ENCODE results near the gene CSK. TPM values are rescaled to one million over a fixed set of nuclear protein-coding genes. Genes with fewer than 3 reads are reported as not detected.

Gene CSK
- total and polyA plus RNA-seq, 3 donors from 2014 or later: 41.5 to 45.6 (median 43.1) TPM

DNA sequence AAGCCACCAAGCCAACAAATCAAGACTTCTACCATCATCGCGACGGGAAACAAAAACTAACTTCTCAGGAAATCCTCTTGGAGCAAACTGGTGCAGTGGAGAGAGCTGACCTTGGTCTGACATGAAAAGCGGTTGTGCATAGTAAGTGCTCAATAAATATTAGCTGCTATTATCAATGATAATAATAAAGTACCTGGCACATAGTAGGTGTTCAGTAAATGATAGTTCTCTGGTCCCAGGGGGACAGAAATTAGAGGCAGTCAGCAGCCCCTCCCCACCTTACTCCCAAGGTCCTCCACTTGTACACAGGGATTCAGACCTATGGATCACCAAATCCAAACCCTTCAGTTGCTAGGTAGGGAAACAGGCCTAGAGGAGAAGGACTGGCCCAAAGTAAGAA, 6.0 kb upstream of the CSK start:
- Histone ChIP-seq H3K27me3 (no peaks in the 10 kb centered on the region), H3K27ac (no peak overlapping the region), H3K4me3 (no peak overlapping the region), H3K9me3 (no peaks in the 10 kb centered on the region), H3K36me3 (ENCODE audit: low read depth, missing control alignments) (no peaks in the 10 kb centered on the region), H3K4me1 (peaks cover 30% of the 10 kb centered on the region)
- intact Hi-C loops (cut with DNase I; ENCODE audit: low total_unique reads): no loop called here
- DNase-seq: no peak
- TF ChIP-seq, protein P1, sequence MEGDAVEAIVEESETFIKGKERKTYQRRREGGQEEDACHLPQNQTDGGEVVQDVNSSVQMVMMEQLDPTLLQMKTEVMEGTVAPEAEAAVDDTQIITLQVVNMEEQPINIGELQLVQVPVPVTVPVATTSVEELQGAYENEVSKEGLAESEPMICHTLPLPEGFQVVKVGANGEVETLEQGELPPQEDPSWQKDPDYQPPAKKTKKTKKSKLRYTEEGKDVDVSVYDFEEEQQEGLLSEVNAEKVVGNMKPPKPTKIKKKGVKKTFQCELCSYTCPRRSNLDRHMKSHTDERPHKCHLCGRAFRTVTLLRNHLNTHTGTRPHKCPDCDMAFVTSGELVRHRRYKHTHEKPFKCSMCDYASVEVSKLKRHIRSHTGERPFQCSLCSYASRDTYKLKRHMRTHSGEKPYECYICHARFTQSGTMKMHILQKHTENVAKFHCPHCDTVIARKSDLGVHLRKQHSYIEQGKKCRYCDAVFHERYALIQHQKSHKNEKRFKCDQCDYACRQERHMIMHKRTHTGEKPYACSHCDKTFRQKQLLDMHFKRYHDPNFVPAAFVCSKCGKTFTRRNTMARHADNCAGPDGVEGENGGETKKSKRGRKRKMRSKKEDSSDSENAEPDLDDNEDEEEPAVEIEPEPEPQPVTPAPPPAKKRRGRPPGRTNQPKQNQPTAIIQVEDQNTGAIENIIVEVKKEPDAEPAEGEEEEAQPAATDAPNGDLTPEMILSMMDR (IDR thresholded peaks at IDR 0.05): no peak
- TF ChIP-seq POLR2A (IDR thresholded peaks at IDR 0.05): no peak
- WGBS, 2 donors: 79 to 81% methylated on average over 4 of the region's 4 CpGs

DNA sequence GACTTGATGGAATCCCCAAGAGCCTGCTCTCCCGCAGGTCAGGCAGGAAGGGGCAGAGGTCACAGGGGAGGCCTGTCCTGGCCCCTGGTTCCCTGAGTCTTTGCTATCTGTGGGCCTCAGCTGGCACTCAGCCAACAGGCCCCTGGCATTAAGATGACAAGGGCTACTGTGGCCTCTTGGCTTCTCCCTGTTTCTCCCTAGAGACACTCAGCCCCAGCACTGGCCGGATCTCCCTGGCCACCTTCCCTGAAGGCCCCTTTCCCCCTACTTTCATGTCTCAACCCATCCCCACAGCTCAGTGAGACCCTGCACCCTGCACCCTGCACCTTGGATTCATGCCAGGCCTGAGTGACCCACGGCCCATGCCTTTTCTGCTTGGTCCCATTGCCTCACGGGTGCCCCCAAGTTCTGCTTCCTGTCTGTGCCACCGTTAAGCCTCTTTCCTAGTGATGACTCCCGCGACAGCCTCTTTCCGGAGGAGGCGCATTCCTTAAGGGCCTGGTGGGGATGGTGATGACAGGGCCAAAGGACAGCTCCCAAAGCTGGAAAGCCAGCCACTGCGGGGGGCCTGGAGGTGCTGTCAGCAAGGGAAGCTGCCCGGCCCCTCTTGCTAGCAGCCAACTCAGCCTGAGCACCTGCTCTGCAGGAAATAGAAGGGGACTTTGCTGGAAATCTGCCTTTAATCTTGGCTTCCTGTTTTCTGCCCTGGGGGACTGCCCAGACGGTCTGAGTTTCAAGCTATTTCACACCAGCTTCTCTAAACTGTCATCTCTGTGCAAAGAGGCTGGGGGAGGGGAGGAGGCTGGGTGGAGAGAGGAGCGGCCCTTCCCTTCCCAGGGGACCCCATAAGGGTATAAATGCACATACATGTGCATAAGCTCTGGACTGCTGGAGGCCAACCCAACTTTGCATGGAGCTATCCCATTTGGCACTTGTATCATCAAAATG, 4.8 kb upstream of the CSK start:
- Histone ChIP-seq H3K27me3 (no peaks in the 10 kb centered on the region), H3K4me3 (no peak overlapping the region), H3K9me3 (no peaks in the 10 kb centered on the region), H3K4me1 (peaks cover 31% of the 10 kb centered on the region), H3K36me3 (ENCODE audit: low read depth, missing control alignments) (no peaks in the 10 kb centered on the region), H3K27ac (peak overlapping the region in 1 of 2 donors; percentile 24)
- whole genome bisulfite sequencing, 2 donors: 49 to 56% methylated on average over 13 of the region's 13 CpGs
- TF ChIP-seq, protein P1 (IDR thresholded peaks at IDR 0.05): no peak
- TF ChIP-seq POLR2A (IDR thresholded peaks at IDR 0.05): no peak
- intact Hi-C loops (cut with DNase I; ENCODE audit: low total_unique reads): no loop called here
- no peak for DNase-seq

GRCh38 chr15:74777769-74778598, 3.9 kb upstream of the CSK start:
- Histone ChIP-seq H3K27ac (peak overlapping the region in 1 of 2 donors; percentile 60), H3K4me1 (peaks cover 36% of the 10 kb centered on the region), H3K27me3 (no peaks in the 10 kb centered on the region), H3K36me3 (ENCODE audit: low read depth, missing control alignments) (no peaks in the 10 kb centered on the region), H3K9me3 (no peaks in the 10 kb centered on the region), H3K4me3 (no peak overlapping the region)
- intact Hi-C loops (cut with DNase I; ENCODE audit: low total_unique reads): no loop called here
- WGBS, 2 donors: 83 to 87% methylated on average over 6 of the region's 6 CpGs
- DNase-seq: no peak
- TF ChIP-seq, protein P1 (IDR thresholded peaks at IDR 0.05): no peak
- TF ChIP-seq POLR2A (IDR thresholded peaks at IDR 0.05): no peak

- Histone ChIP-seq H3K4me3 (no peak overlapping the region), H3K4me1 (peaks cover 42% of the 10 kb centered on the region), H3K9me3 (no peaks in the 10 kb centered on the region), H3K36me3 (ENCODE audit: low read depth, missing control alignments) (no peaks in the 10 kb centered on the region), H3K27me3 (no peaks in the 10 kb centered on the region), H3K27ac (peak overlapping the region in 1 of 2 donors; percentile 60)
- WGBS, 2 donors: 82 to 84% methylated on average over 5 of the region's 5 CpGs
- intact Hi-C loops (cut with DNase I; ENCODE audit: low total_unique reads): no loop called here
- TF ChIP-seq POLR2A (IDR thresholded peaks at IDR 0.05): no peak
- TF ChIP-seq, protein P1 (IDR thresholded peaks at IDR 0.05): no peak
- DNase-seq: no peak
These were observed 3.3 kb upstream of the CSK start for GRCh38 chr15:74778599-74778970.
